Hematopoietic multipotent progenitor cell treated with erythropoietin and hydrocortisone succinate and interleukin-3 and kit ligand, for 6 days (in vitro differentiated cells): Measurements from ENCODE around the gene GRIK4.
"Not testable (repeated sequence)": the region's sequence is repeated elsewhere in the genome, so short reads cannot be mapped to it uniquely, and the experiment has no call there.

Experiments used
- DNase-seq: peaks from one replicate; pipeline ENCODE4 v3.0.0-alpha.2; 2015

GRIK4 gene

DNA sequence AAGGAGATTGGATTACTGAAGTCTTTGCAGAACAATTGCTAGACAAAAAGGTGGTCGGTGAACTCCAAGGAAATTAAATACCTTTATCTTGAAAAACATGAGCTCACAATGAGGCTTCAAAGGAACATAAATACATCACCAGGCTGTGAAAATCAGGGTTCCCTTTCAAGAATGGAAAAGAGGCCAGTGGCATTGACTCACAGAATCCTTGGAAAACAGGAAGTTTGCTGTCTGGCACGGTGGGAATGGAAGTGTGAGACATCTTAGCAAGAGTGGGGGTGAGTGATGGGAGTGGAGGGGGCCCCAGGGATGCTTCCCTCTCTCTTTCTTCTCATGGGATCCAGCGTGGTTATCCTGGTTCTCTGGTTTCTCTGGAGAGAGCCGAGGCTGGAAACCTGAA lies 463.4 kb downstream of the GRIK4 start:
- no peak for DNase-seq

DNA sequence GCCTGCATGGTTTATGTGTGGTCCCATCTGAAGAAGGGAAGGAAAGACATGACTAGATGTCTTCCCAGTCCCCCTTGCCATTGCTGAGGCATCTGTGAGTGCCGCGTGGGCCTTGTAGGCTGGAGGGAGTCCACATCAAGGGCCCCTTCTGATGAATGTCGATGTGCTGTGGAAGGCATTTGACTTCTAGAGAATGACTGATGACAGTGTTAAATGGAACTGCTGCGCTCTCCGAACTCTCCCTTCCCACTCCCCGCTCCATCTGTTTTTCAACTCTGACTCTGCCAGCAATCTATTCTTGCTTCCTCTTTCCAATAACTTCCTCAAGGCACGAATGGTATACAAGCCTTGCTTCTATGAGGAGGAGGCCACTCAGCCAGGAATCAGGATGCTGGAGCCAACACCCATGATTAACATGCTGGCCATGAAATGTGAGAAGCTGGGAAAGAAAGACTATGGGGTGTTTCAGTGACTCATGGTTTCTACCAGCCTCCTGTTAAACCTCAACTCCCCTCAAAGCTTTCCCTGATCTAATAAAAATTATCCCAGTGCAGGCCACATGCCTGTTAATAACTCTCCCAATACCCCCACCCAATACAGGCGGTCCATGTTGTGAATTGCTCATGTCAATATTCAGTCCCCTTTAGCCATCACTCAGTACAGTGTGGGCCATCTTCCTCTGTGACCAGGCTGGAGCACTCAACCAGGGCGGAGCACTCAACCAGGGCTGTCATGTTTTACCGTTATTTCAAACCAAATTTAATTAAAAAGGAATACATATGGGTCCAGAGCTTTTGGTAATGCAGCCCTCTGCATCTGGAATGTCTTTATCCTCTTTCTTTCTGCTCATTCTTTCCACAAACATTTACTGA lies 466.0 kb downstream of the GRIK4 start:
- DNase-seq: no peak

DNA sequence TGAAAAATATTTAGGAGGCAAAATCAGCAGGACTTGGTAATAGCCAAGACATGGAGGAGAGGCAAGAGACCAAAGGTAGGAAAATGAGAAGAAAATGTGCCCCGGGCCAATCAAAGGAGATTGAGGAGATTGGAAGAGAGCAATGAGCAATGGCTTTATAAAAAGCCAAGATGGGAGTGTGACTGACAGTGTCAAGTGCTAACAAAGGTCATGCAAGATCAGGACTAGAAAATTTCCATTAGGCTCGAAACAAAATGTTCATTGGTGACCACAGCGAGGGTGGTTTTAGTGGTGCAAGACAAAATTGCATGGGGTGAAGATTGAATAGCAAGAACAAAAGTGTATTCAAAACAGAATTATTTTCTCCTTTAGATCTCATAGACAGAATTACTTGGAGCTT lies 467.2 kb downstream of the GRIK4 start:
- no peak for DNase-seq

DNA sequence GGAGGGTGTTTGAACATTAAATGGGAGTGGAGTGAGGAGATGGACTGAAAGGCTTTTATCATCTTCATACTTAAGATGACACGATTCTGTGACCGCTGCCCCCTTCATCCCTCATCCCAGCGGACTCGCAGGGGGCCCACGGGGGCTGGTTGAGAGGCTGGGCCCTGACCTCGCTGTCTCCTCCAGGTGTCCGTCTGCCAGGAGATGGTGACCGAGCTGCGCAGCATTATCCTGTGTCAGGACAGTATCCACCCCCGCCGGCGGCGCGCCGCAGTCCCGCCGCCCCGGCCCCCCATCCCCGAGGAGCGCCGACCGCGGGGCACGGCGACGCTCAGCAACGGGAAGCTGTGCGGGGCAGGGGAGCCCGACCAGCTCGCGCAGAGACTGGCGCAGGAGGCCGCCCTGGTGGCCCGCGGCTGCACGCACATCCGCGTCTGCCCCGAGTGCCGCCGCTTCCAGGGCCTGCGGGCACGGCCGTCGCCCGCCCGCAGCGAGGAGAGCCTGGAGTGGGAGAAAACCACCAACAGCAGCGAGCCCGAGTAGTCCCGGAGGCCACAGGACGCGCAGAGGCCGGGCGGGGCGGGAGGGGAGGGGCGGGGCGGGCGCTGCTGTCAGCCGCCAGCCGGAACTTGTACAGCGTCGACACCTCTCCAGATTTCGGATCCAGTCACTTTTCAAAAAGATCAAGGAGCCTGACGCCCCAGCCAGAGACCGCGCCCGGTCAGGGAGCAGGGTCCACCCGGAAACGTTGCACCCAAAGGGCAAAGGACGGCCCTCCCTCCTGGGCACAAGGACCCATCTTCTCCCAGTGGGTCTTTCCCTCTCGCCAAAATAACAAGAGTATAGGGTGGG lies 474.4 kb downstream of the GRIK4 start:
- peak; percentile 57 for DNase-seq

DNA sequence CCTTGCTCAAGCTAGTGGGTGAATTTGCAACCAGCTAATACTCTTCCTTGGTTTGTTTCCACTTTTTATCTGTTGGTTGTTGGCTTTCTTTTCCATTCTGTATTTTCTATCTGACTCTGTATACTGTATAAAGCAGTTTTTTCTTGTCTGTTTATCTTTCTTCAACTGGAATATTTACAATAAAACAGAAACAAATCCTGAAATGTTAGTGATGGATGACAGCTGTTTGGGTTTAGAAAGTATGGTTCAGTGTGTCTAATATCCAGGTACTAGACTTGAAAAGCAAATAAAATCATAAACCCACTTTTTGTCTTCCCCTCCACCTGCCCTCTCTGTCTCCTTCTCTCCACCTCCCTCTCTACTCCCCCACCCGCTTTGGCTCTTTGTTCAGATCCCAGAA lies 477.1 kb downstream of the GRIK4 start:
- no peak for DNase-seq

DNA sequence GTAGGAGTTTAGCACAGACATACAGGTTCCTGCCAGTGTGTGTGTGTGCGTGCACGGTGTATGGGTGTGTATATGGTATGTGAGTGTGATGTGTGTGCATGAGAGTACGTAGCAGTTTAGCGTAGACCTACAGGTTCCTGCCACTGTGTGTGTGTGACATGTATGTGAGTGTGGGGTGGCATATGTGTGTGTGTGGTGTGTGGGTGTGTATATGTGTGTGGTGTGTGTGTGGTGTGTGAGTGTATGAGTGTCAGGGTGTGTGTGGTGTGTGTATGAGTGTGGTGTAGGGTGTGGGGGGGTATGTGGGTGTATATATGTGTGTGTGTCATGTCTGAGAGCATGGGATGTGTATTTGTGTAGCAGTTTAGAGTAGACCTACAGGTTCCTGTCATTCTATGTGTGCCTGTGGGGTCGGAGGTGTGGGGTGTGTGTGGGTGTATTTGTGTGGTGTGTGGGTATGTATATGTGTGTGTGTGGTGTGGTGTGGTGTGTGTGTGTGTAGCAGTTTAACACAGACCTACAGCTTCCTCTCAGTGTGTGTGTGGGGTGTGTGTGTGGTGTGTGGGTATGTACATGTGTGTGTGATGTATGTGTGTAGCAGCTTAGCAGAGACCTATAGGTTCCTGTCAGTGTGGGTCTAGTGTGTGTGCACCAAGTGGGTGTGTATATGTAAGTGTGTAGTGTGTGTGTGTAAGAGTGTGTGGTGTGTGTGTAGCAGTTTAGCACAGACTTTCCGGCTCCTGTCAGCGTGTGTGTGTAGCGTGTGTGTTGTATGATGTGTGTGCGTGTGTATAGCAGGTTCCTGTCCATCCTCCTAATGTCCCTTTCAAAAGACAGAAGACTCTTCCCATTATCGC lies 480.5 kb downstream of the GRIK4 start:
- no peak for DNase-seq

DNA sequence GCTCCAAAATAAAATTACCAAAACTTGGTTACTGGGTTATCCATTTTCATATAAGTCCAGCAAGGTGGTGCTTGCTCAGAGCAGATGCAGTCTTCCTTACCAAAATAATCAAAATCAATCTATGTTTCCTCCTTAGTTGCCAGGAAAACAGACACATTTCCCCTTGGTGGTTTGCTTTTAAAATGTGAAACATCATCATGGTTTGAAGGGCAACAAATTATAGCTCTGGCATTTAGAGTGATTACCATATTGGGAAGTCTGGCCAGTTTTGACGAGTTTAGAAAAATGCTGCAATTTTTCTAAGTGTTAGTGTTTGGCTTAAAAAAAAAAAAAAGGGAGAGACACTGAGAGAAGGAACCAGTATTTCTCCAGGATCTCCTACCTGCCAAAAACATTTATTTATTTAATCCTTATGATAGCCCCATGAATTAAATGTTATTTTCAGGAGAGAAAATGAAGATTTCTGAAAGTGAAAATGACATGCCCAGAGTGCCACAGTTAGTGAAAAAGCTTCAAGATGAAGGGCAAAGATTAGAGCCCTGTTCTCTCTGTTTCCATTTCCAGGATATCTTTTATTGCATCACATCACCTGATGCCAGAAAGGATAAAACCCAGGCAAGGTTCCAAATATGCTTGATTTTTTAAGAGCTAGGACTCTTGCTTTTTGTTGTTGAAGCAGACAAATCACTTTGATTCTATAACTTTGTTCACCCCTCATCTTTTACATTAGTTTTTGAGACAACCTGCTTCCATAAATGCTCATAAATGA lies 482.7 kb downstream of the GRIK4 start:
- DNase-seq: no peak

DNA sequence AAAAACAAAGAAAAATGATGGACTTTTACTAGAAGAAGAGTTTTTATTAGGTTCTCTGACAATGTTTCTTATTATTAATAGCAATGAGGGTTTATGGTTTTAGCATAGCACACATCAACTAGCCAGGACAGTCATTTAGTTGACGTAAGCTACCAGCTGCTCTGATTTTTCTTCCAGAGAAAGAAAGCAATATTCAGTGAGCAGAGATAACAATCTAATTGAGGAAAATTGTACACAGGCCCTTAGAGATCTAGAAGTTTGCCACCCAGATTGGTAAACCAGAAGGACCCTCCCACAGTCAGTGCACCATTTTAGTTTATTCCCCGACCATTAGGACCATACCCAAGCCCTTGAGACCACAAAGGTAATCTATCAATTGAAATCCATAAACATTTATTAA lies 483.6 kb downstream of the GRIK4 start:
- DNase-seq: no peak

DNA sequence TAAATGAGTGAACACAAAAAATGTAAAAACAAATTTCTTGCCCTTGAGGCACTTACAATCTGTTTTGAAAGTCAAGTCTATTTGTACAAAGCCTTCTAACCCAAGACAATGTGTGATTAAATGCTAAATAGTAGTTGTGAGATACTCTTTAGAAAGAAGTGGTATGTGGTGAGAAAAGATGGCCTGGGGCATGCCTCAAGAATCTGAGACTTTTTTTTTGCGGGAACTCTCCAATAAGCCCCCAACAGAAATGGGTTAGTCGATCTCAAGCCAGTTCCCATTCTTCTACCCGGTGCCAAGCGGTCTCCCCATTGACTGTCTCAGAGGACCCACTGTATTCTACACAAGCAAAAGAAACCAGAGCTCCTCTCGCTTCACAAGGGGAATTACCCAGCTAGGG lies 485.4 kb downstream of the GRIK4 start:
- no peak for DNase-seq

DNA sequence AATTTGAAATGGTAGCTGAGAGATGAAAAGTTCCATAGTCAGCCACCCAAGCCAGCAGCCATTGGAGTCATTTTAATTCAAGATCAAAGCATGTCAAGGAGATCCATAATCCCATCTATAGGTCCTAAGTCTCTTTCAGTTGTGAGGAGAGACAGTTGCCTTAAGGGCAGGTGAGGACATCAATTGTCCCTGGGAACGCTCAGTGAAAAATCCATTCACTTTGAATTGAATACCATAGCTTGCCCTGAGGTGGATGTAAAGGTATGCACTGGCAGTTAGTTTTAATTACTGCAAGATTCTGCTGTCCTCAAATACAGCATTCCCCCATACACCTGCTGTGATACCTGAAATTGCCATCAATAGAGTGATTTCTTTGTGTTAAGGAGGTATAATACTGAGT lies 487.0 kb downstream of the GRIK4 start:
- no peak for DNase-seq

DNA sequence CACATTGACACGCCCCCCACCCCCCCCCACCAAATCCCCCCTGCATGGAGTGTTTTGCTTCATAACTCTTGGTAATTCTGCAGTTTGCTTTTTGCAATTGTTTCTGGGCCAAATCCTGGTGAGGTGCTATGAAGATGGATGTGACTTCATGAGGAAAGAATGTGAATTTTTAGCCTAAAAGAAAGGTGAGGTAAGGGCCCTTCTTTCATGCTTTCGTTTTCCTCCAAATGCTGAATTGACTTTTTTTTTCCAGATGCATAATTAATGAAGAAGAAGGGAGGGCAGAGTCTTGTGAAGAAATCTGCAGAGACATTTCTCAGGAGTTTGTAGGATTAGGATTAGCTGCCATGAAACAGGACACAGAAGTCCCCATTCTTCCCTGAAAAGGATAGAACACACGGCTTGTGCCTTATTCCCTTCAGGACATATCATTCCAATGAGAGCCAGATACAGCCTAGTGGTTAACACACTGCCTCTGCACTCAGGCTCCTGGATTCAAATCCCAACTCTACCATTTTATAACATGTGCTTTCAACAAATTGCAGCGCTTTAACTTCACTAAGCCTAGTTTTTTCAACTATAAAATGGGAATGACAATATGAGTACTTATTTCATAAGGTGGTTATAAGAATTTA lies 492.8 kb downstream of the GRIK4 start:
- DNase-seq: no peak

DNA sequence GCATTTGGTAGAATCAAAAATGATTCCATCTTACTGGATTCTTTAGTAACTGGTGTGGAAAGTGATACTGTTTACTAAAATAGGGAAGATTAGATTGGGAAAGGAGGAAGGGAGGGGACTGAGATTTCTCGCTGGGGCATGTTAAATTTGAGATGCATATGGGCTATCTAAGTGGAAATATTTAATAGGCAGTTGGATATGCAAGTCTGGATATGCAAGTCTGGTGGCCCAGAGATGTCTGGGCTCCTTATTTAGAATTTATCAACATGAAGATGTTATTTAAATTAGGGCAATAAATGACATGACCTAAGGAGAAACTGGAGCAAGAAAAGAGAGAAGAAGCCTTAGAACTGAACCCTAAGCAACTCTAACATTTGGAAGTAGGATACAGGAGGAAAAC lies 495.4 kb downstream of the GRIK4 start:
- no peak for DNase-seq

DNA sequence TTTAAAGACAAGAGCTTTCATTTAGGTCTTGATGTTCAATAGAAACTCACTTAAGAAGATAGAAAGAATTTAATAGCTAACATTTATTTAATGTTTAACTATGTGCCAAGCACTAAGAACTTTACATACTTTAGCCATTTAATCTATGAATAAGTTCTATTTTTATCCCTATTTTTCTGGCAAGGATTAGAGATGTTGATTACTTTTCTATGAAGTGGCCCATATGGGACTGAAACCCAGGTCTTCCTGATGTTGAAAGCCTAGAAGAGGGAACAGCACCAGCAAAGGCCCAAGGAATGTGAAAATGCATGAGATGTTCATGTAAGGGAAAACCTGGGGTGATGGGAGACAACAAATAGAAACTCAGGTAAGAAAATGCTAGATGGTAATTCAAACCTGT lies 497.0 kb downstream of the GRIK4 start:
- DNase-seq: no peak

DNA sequence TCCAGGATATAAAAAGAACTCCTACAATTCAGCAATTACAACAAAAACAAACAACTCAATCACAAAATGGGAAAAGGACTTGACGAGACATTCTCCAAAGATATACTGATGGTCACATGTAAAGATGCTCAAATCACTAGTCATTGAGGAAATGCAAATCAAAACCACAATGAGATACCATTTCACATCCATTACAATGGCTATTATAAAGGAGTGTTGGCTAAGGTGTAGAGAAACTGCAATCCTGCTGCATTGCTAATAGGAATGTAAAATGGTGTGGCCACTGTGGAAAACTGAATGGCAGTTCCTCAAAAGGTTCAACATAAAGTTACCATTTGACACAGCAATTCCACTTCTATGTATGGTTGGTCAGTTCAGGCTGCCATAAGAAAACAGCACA lies 500.5 kb downstream of the GRIK4 start:
- DNase-seq: no peak

DNA sequence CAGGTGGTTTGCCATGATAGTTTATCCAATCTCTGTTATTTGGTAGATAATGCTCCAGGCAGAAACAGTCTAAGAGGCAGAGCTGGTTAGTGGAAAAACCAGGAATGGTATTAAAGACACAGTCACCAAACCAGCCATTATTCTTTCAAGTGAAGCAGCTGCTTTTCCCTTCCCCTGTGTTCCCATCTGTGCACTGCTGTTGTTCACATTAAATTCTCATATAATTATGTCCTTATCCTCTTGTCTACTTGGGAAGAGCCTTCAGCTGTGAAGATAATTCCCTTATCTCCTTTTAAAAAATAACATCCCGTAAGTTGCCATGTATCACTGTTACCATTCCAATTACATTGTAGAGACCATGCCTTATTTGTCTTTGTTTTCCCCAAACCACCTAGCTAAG lies 507.2 kb downstream of the GRIK4 start:
- no peak for DNase-seq

DNA sequence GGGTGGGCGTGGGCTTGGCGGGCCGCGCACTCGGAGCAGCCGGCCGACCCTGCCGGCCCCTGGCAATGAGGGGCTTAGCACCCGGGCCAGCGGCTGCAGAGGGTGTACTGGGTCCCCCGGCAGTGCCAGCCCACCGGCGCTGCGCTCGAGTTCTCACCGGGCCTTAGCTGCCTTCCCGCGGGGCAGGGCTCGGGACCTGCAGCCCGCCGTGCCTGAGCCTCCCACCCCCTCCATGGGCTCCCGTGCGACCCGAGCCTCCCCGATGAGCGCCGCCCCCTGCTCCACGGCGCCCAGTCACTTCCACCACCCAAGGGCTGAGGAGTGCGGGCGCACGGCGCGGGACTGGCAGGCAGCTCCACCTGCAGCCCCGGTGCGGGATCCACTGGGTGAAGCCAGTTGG lies 510.2 kb downstream of the GRIK4 start:
- not testable (repeated sequence) for DNase-seq

DNA sequence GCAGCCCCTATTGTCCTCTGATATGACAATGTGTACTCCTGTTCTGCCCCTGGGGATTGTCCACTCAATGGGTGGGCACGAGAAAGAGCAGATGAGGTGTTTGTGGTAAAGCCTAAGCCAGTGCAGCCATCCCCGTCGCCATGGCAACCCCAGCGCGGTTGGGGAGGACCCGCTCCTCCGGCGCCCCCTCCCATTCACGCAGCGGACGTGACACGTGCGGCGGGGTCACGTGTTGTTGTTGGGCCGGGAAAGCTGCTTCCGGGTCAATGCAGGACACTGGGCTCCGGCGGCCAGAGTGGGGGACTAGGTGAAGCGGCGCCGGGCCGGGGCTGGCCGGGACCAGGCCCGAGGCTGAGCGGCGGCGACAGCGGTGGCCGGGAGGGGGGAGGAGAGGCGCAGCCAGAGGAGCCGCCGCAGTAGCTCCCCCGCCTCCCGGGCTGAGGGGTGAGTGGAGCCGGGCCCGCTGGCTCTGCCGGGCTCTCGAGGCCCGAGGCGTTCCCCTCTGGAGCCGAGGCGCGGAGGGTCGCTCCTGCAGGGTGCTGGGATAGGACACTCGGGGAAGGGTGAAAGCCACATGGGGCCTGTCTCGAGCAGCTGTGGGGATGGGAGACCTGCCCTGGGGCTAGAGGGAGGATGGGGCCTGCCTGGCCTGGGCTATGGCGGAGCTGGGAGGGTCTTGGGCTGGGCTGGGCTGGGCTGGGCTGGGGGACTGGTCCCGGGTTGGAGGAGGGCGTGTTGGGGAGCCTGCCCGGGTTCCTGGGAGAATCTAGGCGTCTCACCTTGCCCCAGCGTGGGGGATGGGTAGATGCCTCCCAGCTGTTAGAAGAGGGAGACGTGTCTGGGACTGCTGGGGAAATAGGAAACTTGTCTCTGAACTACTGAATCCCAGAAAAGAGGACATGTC lies 512.6 kb downstream of the GRIK4 start, which contains the start of gene TBCEL:
TSS of gene TBCEL (plus strand) at position 255 of the 904 bp plus-strand sequence. CDS start 21,589 bp downstream, outside the sequence.
- peak; percentile 90 for DNase-seq

DNA sequence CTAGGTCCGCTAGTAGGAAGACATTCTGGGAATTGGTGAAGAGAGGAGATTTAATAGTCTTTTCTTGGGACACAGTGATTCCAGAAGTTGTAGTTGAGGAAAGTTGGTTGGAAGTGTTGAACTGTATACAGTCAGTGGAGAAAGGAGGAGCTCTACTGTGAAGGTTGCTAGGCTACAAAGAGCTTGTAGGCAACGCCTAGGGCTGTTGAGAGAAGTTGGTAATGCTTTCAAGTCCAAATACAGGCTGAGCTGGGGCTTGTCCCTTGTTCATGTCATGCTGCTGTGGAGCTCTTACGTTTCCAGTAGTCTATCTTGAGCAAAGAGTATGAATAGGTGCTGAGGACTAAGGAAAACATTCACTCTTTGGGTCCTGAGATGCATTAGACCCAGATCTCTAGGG lies 513.4 kb downstream of the GRIK4 start:
- peak; percentile 71 for DNase-seq

DNA sequence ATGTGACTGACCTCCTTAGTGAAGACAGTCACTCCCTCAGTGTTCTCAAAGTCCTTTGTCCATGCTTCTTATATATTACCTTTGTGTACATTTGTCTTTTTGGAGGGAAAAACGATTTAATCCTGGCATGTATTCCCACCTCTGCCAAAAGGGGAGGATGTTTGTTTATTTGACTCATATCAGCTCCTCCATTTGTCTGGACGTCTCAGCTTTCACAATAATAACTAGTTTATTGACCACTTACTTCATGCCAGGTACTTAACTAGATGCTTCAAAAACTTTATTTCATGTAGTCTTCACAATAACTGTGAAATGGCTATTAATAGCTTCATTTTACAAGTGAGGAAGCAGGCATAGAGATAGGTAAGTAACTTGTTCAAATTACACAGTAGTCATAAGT lies 517.6 kb downstream of the GRIK4 start:
- no peak for DNase-seq

DNA sequence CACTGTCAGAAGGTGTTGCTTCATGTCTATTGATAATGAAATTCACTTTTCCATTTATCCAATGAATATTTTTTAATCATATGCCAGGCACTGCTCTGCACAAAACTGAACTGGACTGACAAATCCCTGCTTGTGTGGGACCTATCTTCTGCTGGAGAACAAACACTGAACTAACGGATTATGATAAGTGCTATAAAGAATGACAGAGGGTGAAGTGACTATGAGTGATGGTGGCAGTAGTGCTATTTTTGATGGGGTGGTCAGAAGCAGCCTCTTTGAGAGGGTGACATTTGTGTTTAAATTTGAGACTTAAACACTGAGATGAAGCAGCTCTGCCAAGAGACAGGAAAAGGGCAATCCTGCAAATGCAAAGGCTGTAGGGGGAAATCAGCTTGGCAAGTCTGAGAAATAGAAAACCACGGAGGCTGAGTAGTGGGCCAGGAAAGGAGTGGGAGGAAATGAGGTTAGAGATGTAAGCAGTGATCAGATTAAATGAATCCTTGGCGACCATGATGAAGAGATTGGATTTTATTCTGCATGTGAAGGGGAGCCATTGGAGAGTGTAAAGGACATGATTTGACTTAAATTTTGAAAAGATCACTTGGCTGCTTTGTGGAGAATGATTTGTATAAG lies 518.4 kb downstream of the GRIK4 start:
- DNase-seq: no peak
